HG02571 (cell line): ENCODE data around the gene SYN1.
A peak's percentile ranks its signal among the peaks of the same experiment; 100 is the strongest.
"Not testable (repeated sequence)": the region's sequence is repeated elsewhere in the genome, so short reads cannot be mapped to it uniquely, and the experiment has no call there.

Source experiments
- ATAC-seq: cut with Tn5 transposase; IDR thresholded peaks from one replicate; pipeline ENCODE4 v1.9.1; 2021; ENCODE audit warnings: mild to moderate bottlenecking, moderate library complexity; ENCODE audit not compliant: unreplicated experiment

The SYN1 gene

DNA sequence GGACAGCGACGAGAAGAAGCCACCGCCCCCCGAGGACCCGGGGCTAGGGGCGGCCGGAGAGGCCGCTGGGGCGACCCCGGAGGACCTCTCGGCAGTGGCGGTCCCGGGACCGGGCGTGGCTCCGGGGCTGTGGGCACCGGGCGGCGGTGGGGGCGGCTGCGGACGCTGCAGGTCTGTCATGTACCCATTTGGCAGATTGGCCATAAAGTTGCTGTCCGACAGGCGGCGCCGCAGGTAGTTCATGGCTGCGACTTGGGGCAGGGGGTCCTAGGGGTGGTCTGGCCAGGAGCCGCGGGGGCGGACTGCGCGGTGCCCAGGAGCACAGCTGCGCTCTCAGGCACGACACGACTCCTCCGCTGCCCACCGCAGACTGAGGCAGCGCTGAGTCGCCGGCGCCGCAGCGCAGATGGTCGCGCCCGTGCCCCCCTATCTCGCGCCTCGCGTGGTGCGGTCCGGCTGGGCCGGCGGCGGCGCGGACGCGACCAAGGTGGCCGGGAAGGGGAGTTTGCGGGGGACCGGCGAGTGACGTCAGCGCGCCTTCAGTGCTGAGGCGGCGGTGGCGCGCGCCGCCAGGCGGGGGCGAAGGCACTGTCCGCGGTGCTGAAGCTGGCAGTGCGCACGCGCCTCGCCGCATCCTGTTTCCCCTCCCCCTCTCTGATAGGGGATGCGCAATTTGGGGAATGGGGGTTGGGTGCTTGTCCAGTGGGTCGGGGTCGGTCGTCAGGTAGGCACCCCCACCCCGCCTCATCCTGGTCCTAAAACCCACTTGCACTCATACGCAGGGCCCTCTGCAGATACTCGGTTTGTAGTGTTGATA is at the start of gene SYN1:
Gene SYN1, minus strand, starts transcription at position 372 of the 817 bp plus-strand sequence. Its CDS starts 129 bp downstream, at position 243.
- ATAC-seq, result peak; percentile 58

DNA sequence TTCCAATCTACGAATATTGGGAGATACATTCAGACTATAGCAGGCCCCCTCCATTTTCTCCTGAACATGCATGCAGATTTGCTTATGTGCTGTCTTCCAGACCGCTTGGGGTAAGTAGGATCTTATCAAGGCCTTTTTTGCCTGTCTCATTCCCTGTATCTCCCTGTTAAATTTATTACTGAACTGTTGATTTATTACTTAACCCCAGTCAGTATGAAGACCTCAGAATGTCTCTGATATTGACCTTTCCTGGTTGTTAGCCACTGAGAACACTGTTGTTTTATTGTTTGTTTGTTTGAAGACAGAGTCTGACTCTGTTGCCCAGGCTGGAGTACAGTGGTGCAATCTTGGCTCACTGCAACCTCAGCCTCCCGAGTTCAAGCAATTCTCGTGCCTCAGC is 46.1 kb upstream of the SYN1 start:
- not testable (repeated sequence) for ATAC-seq

DNA sequence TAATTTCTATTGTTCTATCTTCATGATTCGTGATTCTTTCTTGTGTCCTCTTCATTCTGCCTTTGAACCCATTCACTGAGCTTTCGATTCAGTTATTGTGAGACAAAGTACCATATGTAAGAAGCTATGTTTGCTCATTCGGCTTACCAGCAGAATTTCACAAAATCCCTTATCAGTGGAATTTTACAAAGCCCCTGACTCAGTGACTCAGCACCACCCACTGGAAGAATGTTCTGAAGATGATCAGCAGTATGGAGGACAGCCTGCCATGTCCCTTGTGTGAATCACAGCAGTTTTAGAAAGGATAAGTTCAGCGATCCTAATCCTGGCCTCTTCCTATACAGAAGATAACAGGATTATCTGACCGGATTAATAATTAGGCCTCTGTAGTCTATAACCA is 45.1 kb upstream of the SYN1 start:
- no peak for ATAC-seq

- ATAC-seq, result no peak
Measured at GRCh38 chrX:47662144-47662657, 42.5 kb upstream of the SYN1 start.

DNA sequence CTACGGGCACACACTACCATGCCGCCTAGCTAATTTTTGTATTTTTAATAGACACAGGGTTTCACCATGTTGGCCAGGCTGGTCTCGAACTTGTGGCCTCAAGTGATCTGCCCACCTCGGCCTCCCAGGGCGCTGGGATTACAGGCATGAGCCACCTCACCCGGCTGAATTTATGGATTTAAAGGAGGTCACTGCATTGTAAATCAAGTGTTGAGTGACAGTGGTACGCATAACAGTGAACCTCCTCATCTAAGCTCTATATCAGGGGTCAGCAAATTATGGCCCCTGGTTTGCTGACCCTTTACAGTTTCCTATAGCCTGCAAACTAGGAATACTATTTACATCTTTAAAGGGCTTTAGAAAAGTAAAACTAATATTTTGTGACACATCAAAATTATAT is 41.9 kb upstream of the SYN1 start:
- ATAC-seq, result no peak

DNA sequence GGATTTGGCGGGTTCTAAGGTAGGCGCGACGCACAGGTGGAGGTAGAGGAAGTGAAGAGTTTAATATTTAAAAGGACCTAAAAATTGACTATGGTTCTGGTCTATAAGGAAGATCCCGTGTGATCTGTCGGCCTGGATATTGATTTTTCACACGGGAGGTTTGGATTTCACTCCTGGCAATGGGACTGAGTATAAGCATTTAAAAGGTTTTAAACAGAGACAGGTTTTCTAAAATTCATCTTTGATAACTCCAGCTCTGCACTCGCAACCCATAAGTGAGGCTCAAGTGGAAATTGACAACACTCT is 39.7 kb upstream of the SYN1 start:
- no peak for ATAC-seq

- peak; percentile 70 for ATAC-seq
Measured at GRCh38 chrX:47658684-47659420, 39.2 kb upstream of the SYN1 start, which contains the start of gene UXT. UXT (minus strand) TSS chrX:47659180; CDS start chrX:47658927, 253 bp downstream.

GRCh38 chrX:47658301-47658683 is 38.6 kb upstream of the SYN1 start:
- no peak for ATAC-seq

- no peak for ATAC-seq
Measured at GRCh38 chrX:47651043-47651905, 31.6 kb upstream of the SYN1 start.

- peak; percentile 84 for ATAC-seq
Measured at GRCh38 chrX:47650164-47651042, 30.7 kb upstream of the SYN1 start, which contains the start of gene ELK1. ELK1 (minus strand) TSS chrX:47650563; CDS start chrX:47641441, 9,122 bp downstream.

- no peak for ATAC-seq
Measured at GRCh38 chrX:47649781-47650163, 30.1 kb upstream of the SYN1 start.

GRCh38 chrX:47649271-47649670 is 29.6 kb upstream of the SYN1 start:
- no peak for ATAC-seq

DNA sequence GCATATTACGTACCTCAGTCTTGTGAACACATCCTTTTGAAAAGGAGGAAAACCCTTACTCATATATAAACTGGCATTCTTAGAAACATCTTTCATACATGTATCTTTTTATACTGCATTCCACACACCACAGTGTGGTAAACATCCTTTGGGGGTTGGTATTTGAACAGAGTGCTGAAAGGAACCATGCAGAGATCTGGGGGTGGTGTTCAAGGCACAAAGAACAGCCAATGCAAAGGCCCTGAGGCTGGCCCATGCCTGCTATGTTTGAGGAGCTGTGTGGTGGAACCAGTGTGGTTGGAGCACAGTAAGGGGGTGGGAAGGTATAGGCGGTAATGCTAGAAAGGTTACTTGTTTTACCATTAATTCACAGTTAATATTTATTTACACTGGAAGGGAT is 28.7 kb upstream of the SYN1 start:
- no peak for ATAC-seq

DNA sequence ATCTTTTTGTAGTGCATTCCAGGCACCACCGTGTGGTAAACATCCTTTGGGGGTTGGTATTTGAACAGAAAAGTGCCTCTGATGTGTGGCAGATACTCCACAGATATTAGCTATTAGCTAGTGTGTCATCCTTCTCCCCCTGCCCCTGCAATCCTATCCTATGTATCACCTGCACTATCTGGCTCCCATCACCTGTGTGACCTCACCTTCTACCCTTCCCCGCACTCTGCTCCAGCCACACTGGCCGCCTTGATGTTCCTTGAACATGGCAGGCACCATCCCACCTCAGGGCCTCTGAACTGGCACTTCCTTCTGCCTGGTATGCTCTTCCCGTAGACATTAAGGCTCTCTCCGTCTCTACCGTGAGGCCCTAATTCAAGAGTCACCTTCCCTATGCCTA is 27.0 kb upstream of the SYN1 start:
- no peak for ATAC-seq

GRCh38 chrX:47645530-47645929 is 25.9 kb upstream of the SYN1 start:
- no peak for ATAC-seq

GRCh38 chrX:47644557-47645091 is 25.0 kb upstream of the SYN1 start:
- ATAC-seq, result no peak

- ATAC-seq, result no peak
Measured at GRCh38 chrX:47643926-47644325, 24.3 kb upstream of the SYN1 start.

DNA sequence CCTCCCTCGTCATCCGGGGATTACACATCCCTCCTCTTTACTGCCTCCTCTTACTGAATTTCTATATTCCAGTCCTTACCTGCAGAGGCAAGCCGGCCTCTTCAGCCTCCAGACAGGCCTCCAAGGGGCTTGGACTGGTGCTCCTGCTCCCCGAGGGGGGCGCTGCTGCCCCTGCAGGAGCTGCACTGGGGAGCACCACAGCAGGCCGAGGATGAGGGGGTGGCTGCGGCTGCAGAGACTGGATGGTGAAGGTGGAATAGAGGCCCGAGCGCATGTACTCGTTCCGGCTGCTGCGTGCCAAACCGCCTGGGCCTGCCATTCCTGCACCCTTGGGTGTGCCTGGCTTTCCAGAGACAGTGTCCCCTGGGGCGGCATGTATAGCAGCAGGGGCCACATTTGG is 19.2 kb upstream of the SYN1 start:
- no peak for ATAC-seq

DNA sequence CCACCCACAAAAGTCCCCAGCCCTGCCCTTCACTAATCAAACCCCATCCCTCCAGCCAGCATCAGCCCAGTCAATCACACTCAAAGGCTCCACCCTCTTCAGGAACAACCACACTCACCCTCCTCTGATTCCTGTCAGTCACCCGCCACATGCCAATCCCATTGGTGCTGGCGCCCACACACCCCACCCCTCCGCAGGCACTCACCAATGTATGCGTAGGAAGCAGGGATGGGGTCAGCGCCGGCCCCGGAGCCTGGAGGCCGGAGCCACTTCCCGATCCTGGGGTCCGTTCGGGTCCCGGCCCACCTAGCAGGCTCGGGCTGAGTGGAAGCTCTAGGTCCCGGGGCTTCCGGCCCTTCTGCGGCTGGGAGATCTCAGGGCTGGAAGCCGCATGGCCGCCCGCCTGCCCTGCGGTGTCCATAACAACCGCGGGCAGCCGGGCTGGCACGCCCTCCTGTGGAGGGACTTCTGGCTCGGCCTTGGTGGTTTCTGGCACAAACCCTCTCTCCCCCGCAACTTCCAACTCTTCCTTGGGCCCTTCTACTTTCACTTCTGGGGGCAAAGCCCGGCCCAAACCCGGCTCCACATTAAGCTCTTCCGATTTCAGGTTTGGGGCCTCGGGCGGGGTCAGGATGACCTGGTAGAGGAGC is 18.0 kb upstream of the SYN1 start:
- ATAC-seq, result no peak
